ENCODE data around the gene C1orf35. TPM values are rescaled to one million over a fixed set of nuclear protein-coding genes. Genes with fewer than 3 reads are reported as not detected.

C1orf35 gene
- total and polyA plus RNA-seq, 2 of the 8 experiments (the other 6 are each of a cell fraction or from before 2014, with no cell fraction given), result 18.6 to 19.9 TPM

DNA sequence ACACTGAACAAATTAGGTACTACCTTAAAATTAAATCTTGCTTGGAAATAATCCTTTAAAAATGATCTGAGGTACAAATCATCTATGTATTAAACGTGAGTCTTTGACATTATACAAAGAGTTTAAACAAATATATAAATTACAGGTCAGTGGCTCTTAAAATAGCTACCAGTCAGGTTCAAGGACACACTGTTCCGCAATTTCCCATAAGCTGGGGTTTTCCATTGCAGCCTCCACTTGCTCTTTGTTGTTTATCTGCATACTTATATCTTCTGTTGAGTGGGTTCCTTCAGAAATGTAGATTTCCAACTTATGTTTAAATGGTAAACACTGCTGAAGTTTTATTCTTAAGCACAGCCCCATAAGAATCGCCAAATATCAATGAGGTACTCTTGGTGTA, 11.7 kb upstream of the C1orf35 start:
- Histone ChIP-seq H3K4ac (replicated peaks; ENCODE audit: insufficient read length, low read depth, low read length) (no peak overlapping the region), H3K4me3 (ENCODE audit: extremely low read depth in 1 of 4, insufficient read depth in 2 of 4, low read depth in 3 of 4, low read length in 4 of 4) (no peak overlapping the region), H4K91ac (replicated peaks; ENCODE audit: insufficient read length, low read length) (no peak overlapping the region), H3K27me3 (replicated peaks in 1 of 4; ENCODE audit: control insufficient read depth in 3 of 4, extremely low read depth in 1 of 4, insufficient read depth in 3 of 4, low read length in 3 of 4) (peaks cover 0 to 6% (median 4%) of the 10 kb centered on the region in 4 experiments; a peak in 2 of 7 replicates), H3K79me1 (ENCODE audit: low read depth, low read length) (no peaks in the 10 kb centered on the region), H2BK15ac (ENCODE audit: low read length) (no peak overlapping the region), H3K36me3 (ENCODE audit: control insufficient read depth in 2 of 4, insufficient read depth in 4 of 4, low read length in 3 of 4) (no peaks in the 10 kb centered on the region), H2BK120ac (replicated peaks; ENCODE audit: low read depth, low read length) (no peak overlapping the region), H3K14ac (ENCODE audit: insufficient read length) (no peak overlapping the region), H2BK5ac (ENCODE audit: low read depth, low read length) (no peak overlapping the region), H3K27ac (ENCODE audit: low read depth, low read length) (no peak overlapping the region), H3K79me2 (ENCODE audit: control insufficient read depth in 1 of 2, insufficient read depth in 2 of 2, low read length in 2 of 2) (no peaks in the 10 kb centered on the region), H3K9me3 (ENCODE audit: insufficient read depth in 2 of 2, low read depth in 1 of 2, low read length in 1 of 2) (peaks cover 15 to 20% of the 10 kb centered on the region in 2 experiments), H4K5ac (ENCODE audit: insufficient read length, low read depth, low read length) (no peak overlapping the region), H3K4me1 (replicated peaks in 1 of 4; ENCODE audit: control insufficient read depth in 3 of 4, insufficient read depth in 4 of 4, low read length in 3 of 4) (peaks cover 0 to 3% (median 0%) of the 10 kb centered on the region in 4 experiments; a peak in 2 of 7 replicates), H3K23ac (ENCODE audit: insufficient read length) (no peak overlapping the region), H3K56ac (replicated peaks; ENCODE audit: insufficient read length, low read depth, low read length) (no peak overlapping the region), H2AFZ (ENCODE audit: low read length) (no peak overlapping the region), H4K8ac (ENCODE audit: extremely low read depth, insufficient read depth, low read length) (no peak overlapping the region), H3K23me2 (ENCODE audit: low read depth, low read length) (peaks cover 2% of the 10 kb centered on the region; the same call in 1 of the 2 replicates), H3K4me2 (ENCODE audit: insufficient read depth in 1 of 2, low read depth in 2 of 2, low read length in 2 of 2) (no peak overlapping the region), H3K9ac (replicated peaks in 1 of 4; ENCODE audit: extremely low read depth in 1 of 4, low read depth in 3 of 4, low read length in 3 of 4) (no peak overlapping the region), H4K20me1 (replicated peaks in 1 of 2; ENCODE audit: control insufficient read depth in 1 of 2, insufficient read depth in 2 of 2, low read length in 2 of 2) (no peaks in the 10 kb centered on the region), H2AK5ac (ENCODE audit: low read depth, low read length) (no peak overlapping the region), H3K18ac (ENCODE audit: extremely low read depth, low read length) (no peak overlapping the region), H2BK20ac (ENCODE audit: low read length) (no peak overlapping the region), H2BK12ac (ENCODE audit: low read depth, low read length) (no peak overlapping the region)
- FAIRE-seq, result no peak
- no peak for DNase-seq (ENCODE audit: low read depth in 1 of 2, low spot score in 2 of 2)
- CTCF ChIA-PET (ENCODE audit: partially characterized antibody), result interaction anchor here (1.0 kb wide), 1 partner anchor 16 kb away, joined by 3 read pairs; no protein-coding TSS in a partner anchor
- POLR2A ChIA-PET (ENCODE audit: partially characterized antibody), result interaction anchor here (0.9 kb wide), 1 partner anchor 60 kb away, joined by 3 read pairs; no protein-coding TSS in a partner anchor
- 85% methylated on average over 3 of the region's 3 CpGs; no CpG with 5 or more reads in 1 of the 2 experiments for WGBS, 2 experiments (ENCODE audit: extremely low coverage in 1 of 2, insufficient coverage in 1 of 2, insufficient read length in 1 of 2, insufficient replicate concordance in 2 of 2, low coverage in 1 of 2, low lambda C conversion rate in 2 of 2, missing lambda C conversion rate in 1 of 2)
- no peak for TF ChIP-seq SP1 (IDR thresholded peaks at IDR 0.05; ENCODE audit: low read depth, low read length)
- no peak for TF ChIP-seq KDM5A (IDR thresholded peaks at IDR 0.05; ENCODE audit: low read length)
- TF ChIP-seq CTCF (IDR thresholded peaks at IDR 0.05; ENCODE audit: control extremely low read depth in 1 of 3, insufficient read depth in 1 of 3, low read depth in 1 of 3, low read length in 3 of 3), result no peak
- no peak for TF ChIP-seq TAF1 (IDR thresholded peaks at IDR 0.05; ENCODE audit: low read depth, low read length)
- no peak for TF ChIP-seq CBX8 (IDR thresholded peaks at IDR 0.05; ENCODE audit: borderline replicate concordance, low read depth, low read length)
- TF ChIP-seq TBP (IDR thresholded peaks at IDR 0.05; ENCODE audit: low read depth, low read length), result no peak
- no peak for TF ChIP-seq FOSL1 (IDR thresholded peaks at IDR 0.05; ENCODE audit: insufficient read depth, low read depth, low read length)
- no peak for TF ChIP-seq HDAC2 (IDR thresholded peaks at IDR 0.05; ENCODE audit: borderline replicate concordance in 1 of 2, low read depth in 2 of 2, low read length in 2 of 2)
- no peak for TF ChIP-seq SP4 (IDR thresholded peaks at IDR 0.05; ENCODE audit: low read length)
- TF ChIP-seq EZH2 (IDR thresholded peaks at IDR 0.05; ENCODE audit: low read depth, low read length, severe bottlenecking), result no peak
- TF ChIP-seq CBX5 (IDR thresholded peaks at IDR 0.05; ENCODE audit: low read depth, low read length), result no peak
- no peak for TF ChIP-seq KDM1A (IDR thresholded peaks at IDR 0.05; ENCODE audit: borderline replicate concordance, low read length)
